HG03558 (cell line): ENCODE measurements around the gene KCNIP4.

Experiments used
- ATAC-seq: cut with Tn5 transposase; IDR thresholded peaks from one replicate; pipeline ENCODE4 v1.9.1; 2021; ENCODE audit warnings: moderate number of reproducible peaks; ENCODE audit not compliant: unreplicated experiment; ENCODE audit errors: extremely low read depth

Gene KCNIP4

GRCh38 chr4:21628916-21629610, 319.5 kb downstream of the KCNIP4 start:
- no peak for ATAC-seq

GRCh38 chr4:21628116-21628670, 320.4 kb downstream of the KCNIP4 start:
- no peak for ATAC-seq

GRCh38 chr4:21625447-21625846, 323.1 kb downstream of the KCNIP4 start:
- ATAC-seq: no peak

- no peak for ATAC-seq
These were observed 343.6 kb downstream of the KCNIP4 start for GRCh38 chr4:21605006-21605405.

- ATAC-seq: no peak
These were observed 352.1 kb downstream of the KCNIP4 start for GRCh38 chr4:21596521-21596920.

- ATAC-seq: no peak
These were observed 354.9 kb downstream of the KCNIP4 start for GRCh38 chr4:21593671-21594001.

GRCh38 chr4:21592970-21593670, 355.5 kb downstream of the KCNIP4 start:
- ATAC-seq: no peak

- ATAC-seq: no peak
These were observed 371.5 kb downstream of the KCNIP4 start for GRCh38 chr4:21577056-21577455.

GRCh38 chr4:21571100-21571499, 377.5 kb downstream of the KCNIP4 start:
- ATAC-seq: no peak

GRCh38 chr4:21569638-21570037, 378.9 kb downstream of the KCNIP4 start:
- ATAC-seq: no peak

GRCh38 chr4:21555083-21555482, 393.5 kb downstream of the KCNIP4 start:
- ATAC-seq: no peak

GRCh38 chr4:21554500-21554899, 394.1 kb downstream of the KCNIP4 start:
- ATAC-seq: no peak

- no peak for ATAC-seq
These were observed 394.5 kb downstream of the KCNIP4 start for GRCh38 chr4:21554066-21554465.

GRCh38 chr4:21552455-21552854, 396.1 kb downstream of the KCNIP4 start:
- no peak for ATAC-seq

GRCh38 chr4:21544955-21545354, 403.6 kb downstream of the KCNIP4 start:
- ATAC-seq: no peak

GRCh38 chr4:21544415-21544814, 404.2 kb downstream of the KCNIP4 start:
- no peak for ATAC-seq

- no peak for ATAC-seq
These were observed 405.1 kb downstream of the KCNIP4 start for GRCh38 chr4:21543514-21543913.

GRCh38 chr4:21535898-21536297, 412.7 kb downstream of the KCNIP4 start:
- no peak for ATAC-seq

- no peak for ATAC-seq
These were observed 417.5 kb downstream of the KCNIP4 start for GRCh38 chr4:21531048-21531447.

- ATAC-seq: no peak
These were observed 419.4 kb downstream of the KCNIP4 start for GRCh38 chr4:21529214-21529613.

- ATAC-seq: no peak
These were observed 426.3 kb downstream of the KCNIP4 start for GRCh38 chr4:21522296-21522695.
